T-helper 2 cell treated with Interferon-gamma antibody and Interleukin-4, amounts not matched to agents 100 ng/mL and 5 ng/mL, for 36 hours (primary cell): ENCODE results near the gene PECR. TPM values are rescaled to one million over a fixed set of nuclear protein-coding genes. Genes with fewer than 3 reads are reported as not detected.

Experiments used
- intact Hi-C: fragments of 100-400 bp; cut with micrococcal nuclease; formaldehyde crosslinking; loops from one replicate; pipeline ENCODE4 v1.15.1; 2023
- total RNA-seq: library from RNA; stranded (reverse); gene quantifications from 2 replicates; pipeline ENCODE4 v1.2.3, GENCODE V29; 2022

The PECR gene
- total RNA-seq, 1 donor from 2014 or later = 25.4 TPM

- intact Hi-C loops = no loop called here
Observed at GRCh38 chr2:216074794-216075193, 6.8 kb downstream of the PECR start.

DNA sequence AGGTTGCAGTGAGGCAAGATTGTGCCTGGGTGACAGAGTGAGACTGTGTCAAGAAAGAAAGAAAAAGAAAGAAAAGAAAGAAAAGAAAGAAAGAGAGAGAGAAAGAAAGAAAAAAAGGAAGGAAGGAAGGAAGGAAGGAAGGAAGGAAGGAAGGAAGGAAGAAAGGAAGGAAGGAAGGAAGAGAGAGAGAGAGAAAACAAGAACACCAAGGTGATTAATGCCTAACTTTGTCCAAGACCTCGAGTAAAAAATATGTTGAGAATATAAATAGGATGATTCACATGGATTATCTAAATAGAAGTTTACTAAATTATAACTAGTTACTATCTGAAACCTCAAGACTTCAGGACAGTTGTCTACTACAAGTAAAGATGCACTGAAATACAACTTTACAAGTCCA lies 7.2 kb downstream of the PECR start:
- intact Hi-C loops = no loop called here

- intact Hi-C loops = no loop called here
Observed at GRCh38 chr2:216073773-216074172, 7.8 kb downstream of the PECR start.

DNA sequence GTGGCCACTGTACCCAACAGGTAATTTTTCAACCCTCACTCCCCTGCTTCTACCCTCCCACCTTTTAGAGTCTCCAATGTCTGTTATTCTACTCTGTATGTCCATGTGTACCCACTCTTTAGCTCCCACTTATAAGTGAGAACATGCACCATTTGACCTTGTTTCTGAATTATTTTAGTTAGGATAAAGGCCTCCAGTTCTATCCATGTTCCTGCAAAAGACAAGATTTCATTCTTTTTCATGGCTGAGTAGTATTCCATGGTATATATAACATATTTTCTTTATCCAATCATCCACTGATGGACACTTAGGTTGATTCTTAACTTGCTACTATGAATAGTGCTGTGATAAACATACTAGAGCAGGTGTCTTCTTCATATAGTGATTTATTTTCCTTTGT lies 9.1 kb downstream of the PECR start:
- intact Hi-C loops = no loop called here

- intact Hi-C loops = no loop called here
Observed at GRCh38 chr2:216071111-216071851, 10.3 kb downstream of the PECR start.

DNA sequence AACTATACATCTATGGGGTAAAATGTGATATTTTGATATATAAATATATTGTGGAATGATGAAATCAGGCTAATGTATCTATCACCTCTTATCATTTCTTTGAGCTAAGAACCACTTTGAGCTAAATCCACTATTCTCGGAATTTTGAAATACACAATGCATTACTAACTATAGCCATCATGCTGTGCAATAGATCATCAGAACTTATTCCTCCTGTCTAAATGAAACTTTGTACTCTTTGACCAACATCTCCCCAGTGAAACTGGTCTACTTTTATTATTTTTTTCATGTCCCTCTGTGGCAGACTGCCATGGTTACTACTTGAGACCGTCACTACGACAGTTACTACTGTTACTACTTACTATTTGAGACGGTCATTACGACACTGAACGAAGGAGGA lies 11.4 kb downstream of the PECR start:
- intact Hi-C loops = no loop called here

GRCh38 chr2:216069028-216069427 lies 12.6 kb downstream of the PECR start:
- intact Hi-C loops = no loop called here

GRCh38 chr2:216066230-216066629 lies 15.4 kb downstream of the PECR start:
- intact Hi-C loops = no loop called here

- intact Hi-C loops = no loop called here
Observed at GRCh38 chr2:216064665-216065064, 16.9 kb downstream of the PECR start.

GRCh38 chr2:216064014-216064630 lies 17.5 kb downstream of the PECR start:
- intact Hi-C loops = no loop called here

DNA sequence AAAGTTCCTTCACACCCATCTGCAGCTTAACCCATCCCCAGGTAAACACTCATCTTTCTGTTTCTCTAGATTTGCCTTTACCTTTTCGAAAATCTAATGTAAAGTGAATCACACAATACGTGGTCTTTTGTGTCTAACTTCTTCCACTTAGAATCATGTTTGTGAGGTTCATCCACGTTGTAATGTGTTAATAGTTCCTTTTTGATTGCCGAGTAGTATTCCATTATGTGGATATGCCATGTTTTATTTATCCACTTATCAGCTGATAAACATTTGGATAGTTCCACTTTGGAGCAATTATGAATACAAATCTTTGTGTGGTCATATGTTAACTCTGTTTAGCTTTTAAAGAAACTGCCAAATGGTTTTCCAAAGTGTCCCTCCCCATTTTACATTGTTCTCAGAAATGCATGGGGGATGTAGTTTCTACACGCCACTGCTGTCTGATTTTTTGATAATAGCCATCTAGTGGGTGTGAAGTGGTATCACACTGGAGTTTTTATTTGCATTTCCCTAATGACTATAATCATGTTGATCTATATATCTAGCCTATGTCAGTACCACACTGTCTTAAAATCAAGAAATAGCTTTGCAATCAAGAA lies 22.3 kb downstream of the PECR start:
- intact Hi-C loops = loop anchor here (2.0 kb wide), 1 partner anchor 55 kb away; no protein-coding TSS in a partner anchor

- intact Hi-C loops = loop anchor here (1.0 to 2.0 kb wide), 3 partner anchors 23 to 57 kb away; partner anchors contain the start of genes PECR and TMEM169
Observed at GRCh38 chr2:216057688-216058193, 23.9 kb downstream of the PECR start.

DNA sequence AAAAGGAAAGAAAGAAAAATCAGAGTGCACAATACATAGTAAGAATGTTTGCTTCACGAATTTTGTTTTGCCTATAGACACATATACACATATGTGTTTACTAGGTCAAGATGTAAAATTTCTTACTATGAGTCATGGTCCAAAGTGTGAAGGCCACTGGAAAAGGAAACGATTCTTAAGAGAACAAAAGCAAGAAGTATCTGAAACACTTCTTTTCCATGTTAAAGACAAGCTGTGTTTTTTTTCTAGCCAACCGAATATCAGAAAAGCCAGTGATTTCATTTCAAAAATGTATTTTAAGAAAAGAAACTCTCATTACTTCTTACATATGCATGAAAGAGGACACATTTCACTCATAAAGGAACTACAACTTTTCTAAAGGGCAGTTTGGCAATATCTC lies 24.9 kb downstream of the PECR start:
- intact Hi-C loops = no loop called here

DNA sequence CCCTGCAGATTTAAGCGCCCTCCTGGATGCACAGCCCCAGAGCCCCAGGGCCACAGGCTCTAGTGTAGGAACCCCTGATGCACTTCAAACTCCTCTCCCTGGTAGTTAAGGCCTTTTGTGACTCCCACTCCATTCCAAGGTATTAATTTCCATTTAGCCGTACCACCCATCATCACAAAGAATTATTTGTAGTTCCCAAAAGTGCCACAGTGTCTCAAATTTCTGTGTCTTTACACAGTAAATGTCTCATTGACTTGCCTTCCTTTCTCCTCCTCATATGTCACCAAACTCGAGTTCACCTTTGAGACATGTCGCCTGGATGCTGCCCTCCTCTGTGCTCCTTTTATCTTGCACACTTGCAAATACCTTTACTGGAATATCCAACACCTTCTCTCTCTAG lies 25.9 kb downstream of the PECR start:
- intact Hi-C loops = no loop called here

GRCh38 chr2:216052420-216052819 lies 29.2 kb downstream of the PECR start:
- intact Hi-C loops = no loop called here

DNA sequence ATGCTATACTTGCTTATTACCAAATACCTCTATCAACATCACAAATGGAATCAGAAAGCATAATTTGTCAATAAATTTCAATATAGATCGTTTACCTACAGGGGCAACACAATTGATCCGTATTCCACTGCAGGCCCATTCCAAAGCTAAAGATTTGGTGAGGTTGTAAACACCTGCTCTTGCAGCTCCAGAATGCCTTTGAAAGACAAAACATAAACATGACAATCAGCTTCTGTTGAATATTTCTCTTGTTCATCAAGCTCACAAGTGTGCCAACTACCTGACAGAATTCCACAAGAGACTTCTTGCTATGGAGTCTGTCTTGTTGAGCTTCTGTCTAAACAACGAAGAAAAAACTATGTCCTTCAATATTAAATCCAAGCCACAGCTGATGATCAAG lies 30.3 kb downstream of the PECR start:
- intact Hi-C loops = no loop called here

DNA sequence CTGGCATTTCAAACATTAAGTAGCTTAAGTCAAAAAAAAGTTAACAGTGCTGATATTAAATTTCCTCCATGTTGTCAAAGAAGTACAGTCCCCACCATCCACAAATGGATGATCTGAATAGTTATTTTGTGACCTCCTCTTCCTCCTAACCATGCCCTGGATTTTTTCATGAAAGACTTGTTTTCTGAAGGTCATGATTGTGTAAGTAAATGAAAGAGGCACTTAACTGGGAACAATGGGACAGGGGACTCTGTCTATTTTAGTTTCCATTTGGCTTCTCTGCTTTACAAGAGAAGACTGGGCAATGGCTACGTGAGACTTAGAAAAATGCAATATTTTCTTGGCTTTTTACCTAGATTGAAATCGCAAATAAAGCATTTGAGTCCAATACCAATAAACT lies 32.2 kb downstream of the PECR start:
- intact Hi-C loops = no loop called here

DNA sequence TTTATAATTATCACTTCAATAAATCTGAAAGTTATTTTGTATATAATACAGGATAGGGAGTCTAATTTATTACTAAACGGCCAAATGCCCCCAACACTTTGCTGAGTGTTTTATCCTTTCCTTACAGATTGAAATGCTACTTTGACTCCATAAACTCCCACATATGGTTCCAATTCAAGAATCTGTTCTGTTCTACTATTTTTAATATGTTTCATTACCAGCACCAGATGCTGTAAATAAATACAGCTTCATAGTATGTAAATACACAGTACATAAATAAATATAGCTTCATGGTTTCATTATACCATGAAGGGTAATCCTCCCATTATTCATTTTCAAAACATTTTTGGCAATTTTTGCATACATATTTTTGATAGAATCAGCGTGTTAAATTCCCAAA lies 34.2 kb downstream of the PECR start:
- intact Hi-C loops = no loop called here

- intact Hi-C loops = no loop called here
Observed at GRCh38 chr2:216044883-216045486, 36.6 kb downstream of the PECR start.

- intact Hi-C loops = no loop called here
Observed at GRCh38 chr2:216043949-216044348, 37.7 kb downstream of the PECR start.

GRCh38 chr2:216041438-216041837 lies 40.2 kb downstream of the PECR start:
- intact Hi-C loops = no loop called here

DNA sequence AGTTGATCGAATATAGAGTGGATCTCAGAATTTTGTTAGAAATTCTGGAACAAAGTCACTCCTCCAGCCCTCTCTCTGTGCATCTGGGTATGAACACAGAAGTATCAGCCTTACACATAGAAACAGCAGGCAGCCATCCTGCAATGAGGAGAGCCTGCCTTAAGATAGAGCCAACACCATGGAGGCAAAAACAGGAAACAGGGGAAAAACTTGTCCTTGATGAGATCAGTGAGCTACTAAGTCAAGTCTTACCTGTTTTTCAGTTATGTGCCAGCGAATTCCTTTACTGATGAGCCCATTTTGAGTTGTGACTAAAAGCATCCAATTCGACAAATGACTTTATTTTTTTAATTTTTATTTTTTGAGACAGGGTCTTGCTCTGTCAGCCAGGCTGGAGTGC lies 41.7 kb downstream of the PECR start:
- intact Hi-C loops = no loop called here
